Measurements from ENCODE around the gene VEGFD.

DNA sequence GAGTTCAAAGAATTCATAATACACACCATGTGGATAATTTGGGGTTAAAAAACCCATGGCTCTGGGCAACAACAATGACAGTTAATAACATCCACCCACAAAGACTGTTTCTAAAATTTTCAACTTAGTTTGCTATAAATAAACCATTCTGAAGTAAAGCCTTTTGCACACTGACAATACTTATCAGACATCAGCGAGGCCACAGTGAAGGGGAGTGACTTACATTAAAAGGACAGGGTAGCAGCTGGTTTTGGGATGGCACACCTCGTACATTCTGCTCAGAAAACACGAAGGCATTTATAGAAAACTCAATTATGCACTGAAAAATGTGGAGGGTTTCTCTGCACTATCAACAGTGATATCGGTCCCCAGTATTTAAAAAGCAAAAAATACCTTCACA lies 63.9 kb downstream of the VEGFD start:
- TF ChIP-seq CTCF (optimal IDR thresholded peaks at IDR 0.05 in 1 of 3, IDR thresholded peaks at IDR 0.05 in 1 of 3, conservative IDR thresholded peaks at IDR 0.05 in 1 of 3; ENCODE audit: extremely low read depth in 1 of 3, insufficient read depth in 2 of 3, low read length in 3 of 3), result no peak
- TF ChIP-seq EZH2 (IDR thresholded peaks at IDR 0.05; ENCODE audit: low read length), result no peak

All from keratinocyte (primary cell).